Neural progenitor cell (in vitro differentiated cells): ENCODE results near the gene JHY.

ENCODE experiments used
- EZH2 ChIP-seq: fragments of 200-600 bp; sonication (generic); IDR thresholded peaks from 2 replicates; pipeline ENCODE4 v1.6.1; 2017; ENCODE audit warnings: antibody characterized with exemption, mild to moderate bottlenecking, moderate library complexity
- TF ChIP-seq, protein P1 (sequence below): fragments of 200-600 bp; sonication (generic); IDR thresholded peaks from 2 replicates; pipeline ENCODE4 v1.5.1; 2017; ENCODE audit warnings: antibody characterized with exemption, mild to moderate bottlenecking

- TF ChIP-seq, protein P1, sequence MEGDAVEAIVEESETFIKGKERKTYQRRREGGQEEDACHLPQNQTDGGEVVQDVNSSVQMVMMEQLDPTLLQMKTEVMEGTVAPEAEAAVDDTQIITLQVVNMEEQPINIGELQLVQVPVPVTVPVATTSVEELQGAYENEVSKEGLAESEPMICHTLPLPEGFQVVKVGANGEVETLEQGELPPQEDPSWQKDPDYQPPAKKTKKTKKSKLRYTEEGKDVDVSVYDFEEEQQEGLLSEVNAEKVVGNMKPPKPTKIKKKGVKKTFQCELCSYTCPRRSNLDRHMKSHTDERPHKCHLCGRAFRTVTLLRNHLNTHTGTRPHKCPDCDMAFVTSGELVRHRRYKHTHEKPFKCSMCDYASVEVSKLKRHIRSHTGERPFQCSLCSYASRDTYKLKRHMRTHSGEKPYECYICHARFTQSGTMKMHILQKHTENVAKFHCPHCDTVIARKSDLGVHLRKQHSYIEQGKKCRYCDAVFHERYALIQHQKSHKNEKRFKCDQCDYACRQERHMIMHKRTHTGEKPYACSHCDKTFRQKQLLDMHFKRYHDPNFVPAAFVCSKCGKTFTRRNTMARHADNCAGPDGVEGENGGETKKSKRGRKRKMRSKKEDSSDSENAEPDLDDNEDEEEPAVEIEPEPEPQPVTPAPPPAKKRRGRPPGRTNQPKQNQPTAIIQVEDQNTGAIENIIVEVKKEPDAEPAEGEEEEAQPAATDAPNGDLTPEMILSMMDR = no peak
- TF ChIP-seq EZH2 = no peak
Measured at GRCh38 chr11:122861631-122862030, 20.9 kb upstream of the JHY start.
